Neural cell (in vitro differentiated cells): ENCODE data around the gene NDUFA5. TPM values are rescaled to one million over a fixed set of nuclear protein-coding genes. Genes with fewer than 3 reads are reported as not detected.

Source experiments
- H2AFZ ChIP-seq: fragments of 200-600, 300-800 bp; sonication (generic), shearing (Covaris generic); 2 replicates; pipeline ENCODE4 v1.6.0; 2014; ENCODE audit warnings: low read depth, mild to moderate bottlenecking, antibody characterized with exemption, low read length, moderate library complexity
- H3F3A ChIP-seq: fragments of 200-600 bp; shearing (Covaris generic); 2 replicates; pipeline ENCODE4 v1.6.1; 2016; ENCODE audit warnings: mild to moderate bottlenecking, moderate library complexity, mixed read lengths, antibody characterized with exemption, low read length; ENCODE audit not compliant: insufficient read depth, poor library complexity, severe bottlenecking
- H3K27ac ChIP-seq: fragments of 200-600, 300-800 bp; sonication (generic), shearing (Covaris generic); 2 replicates; pipeline ENCODE4 v1.5.1; 2014; ENCODE audit warnings: mild to moderate bottlenecking, low read length, moderate library complexity
- H3K27me3 ChIP-seq: fragments of 300-800, 200-600 bp; sonication (generic), shearing (Covaris generic); 2 replicates; pipeline ENCODE4 v1.6.0; 2014; ENCODE audit warnings: mild to moderate bottlenecking, low read depth, low read length, moderate library complexity; ENCODE audit not compliant: insufficient read depth
- H3K36me3 ChIP-seq: fragments of 300-800, 200-600 bp; sonication (generic), shearing (Covaris generic); 2 replicates; pipeline ENCODE4 v1.5.1; 2014; ENCODE audit warnings: mild to moderate bottlenecking, antibody characterized with exemption, low read length, moderate library complexity; ENCODE audit not compliant: insufficient read depth
- H3K4me2 ChIP-seq: fragments of 300-800, 200-600 bp; sonication (generic), shearing (Covaris generic); 2 replicates; pipeline ENCODE4 v1.6.0; 2014; ENCODE audit warnings: mild to moderate bottlenecking, low read length
- H3K4me3 ChIP-seq: fragments of 300-800, 200-600 bp; sonication (generic), shearing (Covaris generic); 2 replicates; pipeline ENCODE4 v1.5.1; 2014; ENCODE audit warnings: mild to moderate bottlenecking, low read length, moderate library complexity
- H3K79me2 ChIP-seq: fragments of 200-600 bp; shearing (Covaris generic); replicated peaks from 2 replicates; pipeline ENCODE4 v1.6.0; 2014; ENCODE audit warnings: mild to moderate bottlenecking, low read length, moderate library complexity; ENCODE audit not compliant: insufficient read depth
- H3K9ac ChIP-seq: fragments of 300-800, 200-600 bp; sonication (generic), shearing (Covaris generic); 2 replicates; pipeline ENCODE4 v1.6.1; 2016; ENCODE audit warnings: mild to moderate bottlenecking, low read length, mixed read lengths
- H3K9me2 ChIP-seq: fragments of 200-600 bp; shearing (Covaris generic); 2 replicates; pipeline ENCODE4 v1.6.1; 2016; ENCODE audit warnings: mild to moderate bottlenecking, low read length, mixed read lengths; ENCODE audit not compliant: insufficient read depth
- H3K9me3 ChIP-seq: fragments of 200-600, 300-800 bp; sonication (generic), shearing (Covaris generic); 2 replicates; pipeline ENCODE4 v1.6.1; 2016; ENCODE audit warnings: mild to moderate bottlenecking, mixed run types, low read length, moderate library complexity, mixed read lengths
- H4K20me1 ChIP-seq: fragments of 200-600 bp; shearing (Covaris generic); 2 replicates; pipeline ENCODE4 v1.6.1; 2016; ENCODE audit warnings: mild to moderate bottlenecking, mixed run types; ENCODE audit not compliant: insufficient read depth
- EP300 ChIP-seq: fragments of 450-650 bp; conservative IDR thresholded peaks from 2 replicates; pipeline ENCODE4 v1.6.1; 2014; ENCODE audit warnings: antibody characterized with exemption, mild to moderate bottlenecking, moderate library complexity; ENCODE audit not compliant: poor library complexity, severe bottlenecking
- EZH2 ChIP-seq: fragments of 200-600, 300-800 bp; shearing (Covaris generic), sonication (generic); IDR thresholded peaks from 2 replicates; pipeline ENCODE4 v1.6.1; 2014; ENCODE audit warnings: antibody characterized with exemption, low read length, borderline replicate concordance, mild to moderate bottlenecking; ENCODE audit not compliant: insufficient read depth, poor library complexity, severe bottlenecking
- MXI1 ChIP-seq: fragments of 450-650 bp; conservative IDR thresholded peaks from 2 replicates; pipeline ENCODE4 v1.6.1; 2014; ENCODE audit warnings: antibody characterized with exemption, mild to moderate bottlenecking; ENCODE audit not compliant: poor library complexity, severe bottlenecking
- POLR2AphosphoS5 ChIP-seq: IDR thresholded peaks from 2 replicates; pipeline ENCODE4 v1.6.1; 2012
- RAD21 ChIP-seq: fragments of 450-650 bp; conservative IDR thresholded peaks from 2 replicates; pipeline ENCODE4 v1.6.1; 2014; ENCODE audit warnings: antibody characterized with exemption, mild to moderate bottlenecking, moderate library complexity
- SMC3 ChIP-seq: fragments of 450-650 bp; conservative IDR thresholded peaks from 2 replicates; pipeline ENCODE4 v1.6.1; 2014; ENCODE audit warnings: antibody characterized with exemption, mild to moderate bottlenecking, moderate library complexity; ENCODE audit not compliant: poor library complexity
- TAF1 ChIP-seq: IDR thresholded peaks from 2 replicates; pipeline ENCODE4 v1.6.1; 2012; ENCODE audit warnings: low read depth
- polyA minus RNA-seq: library from RNA; depleted of rRNA, polyadenylated mRNA; stranded (reverse); fragments of >200 nt; gene quantifications from 2 replicates; pipeline ENCODE4 v1.2.3, GENCODE V29; 2014
- polyA plus RNA-seq: library from polyadenylated mRNA; depleted of rRNA; stranded (reverse); fragments of >200 nt; gene quantifications from 2 replicates; pipeline ENCODE4 v1.2.3, GENCODE V29; 2014
- TF ChIP-seq, protein P1 (sequence below): IDR thresholded peaks from 2 replicates; pipeline ENCODE4 v1.6.1; 2012; ENCODE audit warnings: borderline replicate concordance
- TF ChIP-seq, protein P2 (sequence below): fragments of 450-650 bp; IDR thresholded peaks from 2 replicates; pipeline ENCODE4 v1.5.1; 2014; ENCODE audit warnings: antibody characterized with exemption, mild to moderate bottlenecking, moderate library complexity; ENCODE audit not compliant: poor library complexity, severe bottlenecking

The NDUFA5 gene
- polyA plus RNA-seq (301 and 406 TPM in 2 replicates), polyA minus RNA-seq (185 and 205 TPM in 2 replicates)

DNA sequence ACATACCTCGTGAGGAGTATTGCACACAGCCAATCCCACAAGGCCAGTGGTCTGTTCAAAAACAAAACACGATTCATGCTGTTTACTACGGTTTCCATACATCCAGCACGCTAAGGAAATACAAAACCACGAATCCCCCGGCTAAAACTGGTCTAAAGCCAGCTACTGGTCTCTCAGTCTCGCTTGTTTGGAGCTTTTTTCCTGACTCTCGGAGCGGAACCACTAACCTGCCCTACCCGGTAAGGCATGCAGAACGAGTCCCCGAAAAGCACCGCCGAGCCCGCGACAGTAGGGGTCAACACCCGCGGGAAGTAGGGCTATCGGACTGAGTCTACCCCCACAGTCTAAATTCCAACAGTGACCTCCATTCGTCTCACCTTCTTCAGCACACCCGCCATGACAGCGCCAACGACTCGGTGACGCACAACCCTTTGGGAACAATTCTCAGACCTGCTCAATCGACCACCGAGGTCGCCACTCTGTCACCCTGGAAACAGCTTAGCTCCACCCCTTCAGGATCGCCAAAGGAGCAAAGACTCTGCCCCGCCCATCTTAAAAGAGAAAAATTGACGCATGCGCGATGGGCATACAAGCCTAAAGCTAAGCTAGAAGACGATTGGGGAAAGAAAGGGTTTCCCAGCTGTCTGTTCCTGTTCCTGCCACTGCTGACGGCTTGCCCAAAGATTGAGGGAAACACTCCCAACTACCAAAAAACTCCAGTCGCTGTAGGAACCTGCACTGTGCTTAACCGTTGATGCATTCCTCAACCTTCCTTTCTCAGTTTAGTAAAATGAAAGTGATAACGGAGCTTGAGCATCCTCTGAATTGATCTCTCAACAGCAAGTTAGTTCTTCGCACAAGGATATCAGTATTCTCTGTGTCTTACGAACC is at the start of gene NDUFA5:
Gene NDUFA5 (minus strand): TSS at position 421 of the 891 bp plus-strand sequence. CDS start 23 bp downstream, at position 398.
- Histone ChIP-seq H3K36me3 (peaks cover 10% of the 10 kb centered on the region), H3K27me3 (no peaks in the 10 kb centered on the region), H3K4me3 (peak within 1 kb of the TSS; percentile 81), H3K9me2 (no peaks in the 10 kb centered on the region), H3K4me2 (peak within 1 kb of the TSS; percentile 90), H3F3A (no peaks in the 10 kb centered on the region), H2AFZ (peak within 1 kb of the TSS; percentile 100), H4K20me1 (no peaks in the 10 kb centered on the region), H3K9ac (peak within 1 kb of the TSS; percentile 99), H3K27ac (peak within 1 kb of the TSS; percentile 97), H3K79me2 (peaks cover 44% of the 10 kb centered on the region), H3K9me3 (no peaks in the 10 kb centered on the region)
- TF ChIP-seq MXI1 (peak; percentile 65), POLR2AphosphoS5 (peak; percentile 100), TAF1 (peak; percentile 93), EP300 (peak; percentile 69), RAD21 (no peak), EZH2 (no peak)
- TF ChIP-seq, protein P1, sequence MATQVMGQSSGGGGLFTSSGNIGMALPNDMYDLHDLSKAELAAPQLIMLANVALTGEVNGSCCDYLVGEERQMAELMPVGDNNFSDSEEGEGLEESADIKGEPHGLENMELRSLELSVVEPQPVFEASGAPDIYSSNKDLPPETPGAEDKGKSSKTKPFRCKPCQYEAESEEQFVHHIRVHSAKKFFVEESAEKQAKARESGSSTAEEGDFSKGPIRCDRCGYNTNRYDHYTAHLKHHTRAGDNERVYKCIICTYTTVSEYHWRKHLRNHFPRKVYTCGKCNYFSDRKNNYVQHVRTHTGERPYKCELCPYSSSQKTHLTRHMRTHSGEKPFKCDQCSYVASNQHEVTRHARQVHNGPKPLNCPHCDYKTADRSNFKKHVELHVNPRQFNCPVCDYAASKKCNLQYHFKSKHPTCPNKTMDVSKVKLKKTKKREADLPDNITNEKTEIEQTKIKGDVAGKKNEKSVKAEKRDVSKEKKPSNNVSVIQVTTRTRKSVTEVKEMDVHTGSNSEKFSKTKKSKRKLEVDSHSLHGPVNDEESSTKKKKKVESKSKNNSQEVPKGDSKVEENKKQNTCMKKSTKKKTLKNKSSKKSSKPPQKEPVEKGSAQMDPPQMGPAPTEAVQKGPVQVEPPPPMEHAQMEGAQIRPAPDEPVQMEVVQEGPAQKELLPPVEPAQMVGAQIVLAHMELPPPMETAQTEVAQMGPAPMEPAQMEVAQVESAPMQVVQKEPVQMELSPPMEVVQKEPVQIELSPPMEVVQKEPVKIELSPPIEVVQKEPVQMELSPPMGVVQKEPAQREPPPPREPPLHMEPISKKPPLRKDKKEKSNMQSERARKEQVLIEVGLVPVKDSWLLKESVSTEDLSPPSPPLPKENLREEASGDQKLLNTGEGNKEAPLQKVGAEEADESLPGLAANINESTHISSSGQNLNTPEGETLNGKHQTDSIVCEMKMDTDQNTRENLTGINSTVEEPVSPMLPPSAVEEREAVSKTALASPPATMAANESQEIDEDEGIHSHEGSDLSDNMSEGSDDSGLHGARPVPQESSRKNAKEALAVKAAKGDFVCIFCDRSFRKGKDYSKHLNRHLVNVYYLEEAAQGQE, result peak; percentile 86
- TF ChIP-seq, protein P2, sequence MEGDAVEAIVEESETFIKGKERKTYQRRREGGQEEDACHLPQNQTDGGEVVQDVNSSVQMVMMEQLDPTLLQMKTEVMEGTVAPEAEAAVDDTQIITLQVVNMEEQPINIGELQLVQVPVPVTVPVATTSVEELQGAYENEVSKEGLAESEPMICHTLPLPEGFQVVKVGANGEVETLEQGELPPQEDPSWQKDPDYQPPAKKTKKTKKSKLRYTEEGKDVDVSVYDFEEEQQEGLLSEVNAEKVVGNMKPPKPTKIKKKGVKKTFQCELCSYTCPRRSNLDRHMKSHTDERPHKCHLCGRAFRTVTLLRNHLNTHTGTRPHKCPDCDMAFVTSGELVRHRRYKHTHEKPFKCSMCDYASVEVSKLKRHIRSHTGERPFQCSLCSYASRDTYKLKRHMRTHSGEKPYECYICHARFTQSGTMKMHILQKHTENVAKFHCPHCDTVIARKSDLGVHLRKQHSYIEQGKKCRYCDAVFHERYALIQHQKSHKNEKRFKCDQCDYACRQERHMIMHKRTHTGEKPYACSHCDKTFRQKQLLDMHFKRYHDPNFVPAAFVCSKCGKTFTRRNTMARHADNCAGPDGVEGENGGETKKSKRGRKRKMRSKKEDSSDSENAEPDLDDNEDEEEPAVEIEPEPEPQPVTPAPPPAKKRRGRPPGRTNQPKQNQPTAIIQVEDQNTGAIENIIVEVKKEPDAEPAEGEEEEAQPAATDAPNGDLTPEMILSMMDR, result peak; percentile 12

DNA sequence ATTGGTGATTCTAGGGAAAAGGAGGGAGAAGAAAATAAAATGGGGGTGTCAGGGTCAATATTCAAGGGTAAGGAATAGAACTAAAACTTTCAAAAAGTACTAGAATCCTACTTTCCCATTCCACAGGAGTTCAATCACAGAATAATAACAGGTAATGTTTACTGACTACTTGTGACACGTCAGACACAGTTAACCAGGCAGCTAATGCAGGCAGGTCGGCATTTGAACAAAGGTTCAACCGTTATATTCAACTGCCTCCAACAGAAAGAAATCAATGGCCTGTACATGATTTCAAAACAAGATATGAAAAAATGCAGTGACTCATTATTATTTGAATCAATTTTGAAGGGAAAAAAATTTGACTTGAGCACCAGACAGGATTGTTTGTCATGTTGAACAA is 47.1 kb upstream of the NDUFA5 start:
- no peaks in the 10 kb centered on the region for H3K36me3 ChIP-seq
- H4K20me1 ChIP-seq, result no peaks in the 10 kb centered on the region
- no peak overlapping the region for H3K4me3 ChIP-seq
- no peaks in the 10 kb centered on the region for H3K9me2 ChIP-seq
- no peaks in the 10 kb centered on the region for H3F3A ChIP-seq
- H3K9ac ChIP-seq, result no peak overlapping the region
- H3K27me3 ChIP-seq, result no peaks in the 10 kb centered on the region
- no peak overlapping the region for H3K27ac ChIP-seq
- H3K4me2 ChIP-seq, result no peak overlapping the region
- no peaks in the 10 kb centered on the region for H3K79me2 ChIP-seq
- TF ChIP-seq POLR2AphosphoS5 (no peak), EZH2 (no peak), RAD21 (no peak), EP300 (no peak), TAF1 (no peak), MXI1 (no peak), SMC3 (no peak)
- TF ChIP-seq, protein P2, result no peak
- TF ChIP-seq, protein P1, result no peak
- no peaks in the 10 kb centered on the region for H3K9me3 ChIP-seq
- H2AFZ ChIP-seq, result no peak overlapping the region
